ENCODE measurements around the gene HOXA4.

The HOXA4 gene

DNA sequence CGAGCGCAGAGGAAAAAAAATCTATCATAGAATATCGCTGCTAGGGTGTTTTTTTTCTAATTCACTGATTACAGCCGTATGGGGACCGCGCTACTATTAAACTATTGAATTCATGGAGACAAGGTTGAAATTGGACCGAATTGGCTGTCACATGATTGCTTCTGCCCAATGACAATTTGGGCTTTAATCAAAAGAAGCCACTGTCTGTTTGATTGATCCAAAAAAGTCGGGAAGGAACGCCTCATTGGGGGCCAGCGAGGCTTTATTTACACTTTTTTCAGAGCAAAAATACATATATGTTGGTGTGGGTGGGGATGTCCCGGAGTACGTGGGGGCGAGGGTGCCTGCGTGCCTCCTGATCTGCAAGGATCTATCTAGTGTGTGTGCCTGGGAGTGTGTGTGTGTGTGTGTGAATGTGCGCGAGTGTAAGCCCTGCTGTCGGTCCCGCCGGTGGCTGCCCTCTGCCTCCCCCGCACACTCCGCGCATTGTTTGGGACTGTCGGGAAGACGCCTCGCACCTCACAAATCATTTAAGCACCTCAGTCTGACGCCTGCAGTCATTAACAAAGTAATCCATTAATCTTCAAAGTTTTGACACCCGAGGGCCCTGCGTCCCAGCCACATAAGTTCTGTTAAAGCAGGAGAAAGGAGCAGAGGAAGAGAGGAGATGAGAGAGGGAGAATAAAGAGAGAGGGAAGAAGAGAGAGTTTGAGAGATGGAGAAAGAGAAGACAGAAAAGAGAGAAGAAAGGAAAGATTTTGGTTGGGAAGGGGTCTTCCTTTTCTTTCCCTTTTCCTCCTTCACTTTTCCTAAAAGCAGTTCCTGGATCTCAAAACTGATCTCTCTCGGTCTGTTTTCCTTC, 27.7 kb downstream of the HOXA4 start, which contains the start of gene HOXA2:
Gene HOXA2 (minus strand): TSS at position 103 of the 862 bp plus-strand sequence. CDS start 183 bp downstream, outside the sequence.
- no peak for DNase-seq

DNA sequence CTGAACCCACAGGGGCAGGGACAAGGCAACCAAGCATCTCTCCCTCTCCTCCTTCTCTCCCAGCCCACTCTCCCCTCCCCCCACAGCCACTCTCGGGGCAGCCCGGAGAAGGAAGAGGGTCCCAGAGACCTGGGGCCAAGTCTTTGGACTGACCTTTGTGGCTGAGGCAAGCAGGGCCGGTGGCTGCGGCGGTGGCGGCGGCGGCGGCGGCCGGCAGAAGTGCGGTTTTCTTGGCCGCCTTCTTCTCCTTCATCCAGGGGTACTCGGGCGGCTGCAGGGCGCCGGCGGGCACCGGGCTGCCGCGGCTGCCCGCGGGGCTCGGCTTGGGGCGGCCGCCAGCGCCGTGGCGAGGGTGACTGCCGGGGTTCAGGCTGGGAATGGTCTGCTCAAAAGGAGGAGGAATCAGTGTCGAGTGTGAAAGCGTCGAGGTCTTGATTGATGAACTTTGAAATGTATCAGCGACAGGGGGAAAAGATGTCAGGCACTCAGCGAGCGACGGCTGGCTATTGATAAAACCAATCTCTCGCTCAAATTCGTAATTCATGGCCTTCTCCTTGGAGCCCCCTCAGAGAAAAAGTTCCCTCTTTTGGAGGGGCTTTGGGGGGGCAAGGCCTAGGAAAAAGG, 28.5 kb downstream of the HOXA4 start:
- no peak for DNase-seq

DNA sequence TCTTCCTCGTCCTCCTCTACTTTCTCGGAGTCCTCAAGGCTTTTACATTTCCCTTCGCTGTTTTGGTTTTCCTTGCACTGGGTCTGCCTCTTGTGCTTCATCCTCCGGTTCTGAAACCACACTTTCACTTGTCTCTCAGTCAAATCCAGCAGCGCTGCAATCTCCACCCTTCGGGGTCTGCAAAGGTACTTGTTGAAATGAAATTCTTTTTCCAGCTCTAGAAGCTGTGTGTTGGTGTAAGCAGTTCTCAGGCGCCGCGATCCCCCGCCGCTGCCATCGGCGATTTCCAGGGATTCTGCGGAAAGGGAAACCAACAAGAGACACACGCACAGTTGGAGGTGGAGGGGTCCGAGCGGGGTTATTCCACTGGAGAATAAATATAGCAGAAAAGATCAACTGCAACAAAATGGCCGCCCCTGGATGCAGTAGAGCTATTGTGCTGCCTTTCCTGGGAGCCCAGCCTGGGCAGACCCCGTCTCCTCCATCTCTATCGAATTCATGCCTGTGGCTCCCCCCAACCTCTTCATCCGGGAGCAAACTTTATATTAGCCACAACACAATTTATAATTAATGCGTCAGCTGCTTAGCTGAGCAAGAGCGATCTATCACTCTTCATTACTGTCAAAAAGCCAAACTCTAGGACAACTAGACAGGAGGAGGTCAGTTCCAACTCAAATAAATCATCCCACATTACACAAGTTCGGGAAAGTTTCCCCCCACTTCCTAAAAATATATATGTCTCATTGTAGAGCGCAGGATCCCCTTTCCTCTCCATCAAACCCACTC, 29.2 kb downstream of the HOXA4 start:
- DNase-seq = no peak

DNA sequence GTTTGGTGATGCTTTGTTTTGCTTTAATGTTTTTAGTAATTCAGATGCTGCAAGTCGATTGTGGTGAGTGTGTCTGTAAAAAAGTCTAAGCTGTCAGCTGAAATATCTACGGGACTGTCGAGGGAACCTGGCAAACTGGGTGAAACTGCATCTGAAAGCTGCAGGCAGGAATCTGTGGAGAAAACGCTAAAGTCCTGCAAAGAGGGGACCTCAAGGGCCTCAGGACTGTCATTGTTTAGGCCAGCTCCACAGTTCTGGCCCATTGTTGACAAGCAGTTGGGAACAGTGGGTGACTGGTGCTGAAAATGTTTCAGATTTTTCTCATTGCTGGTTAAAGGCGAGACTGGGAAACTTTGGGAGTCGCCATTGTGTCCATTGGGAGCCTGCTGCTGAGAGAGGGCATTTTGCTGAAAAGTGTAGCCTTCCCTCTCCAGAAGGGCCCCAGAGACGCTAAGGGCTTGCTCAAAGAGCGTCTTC, 29.8 kb downstream of the HOXA4 start:
- DNase-seq = no peak

DNA sequence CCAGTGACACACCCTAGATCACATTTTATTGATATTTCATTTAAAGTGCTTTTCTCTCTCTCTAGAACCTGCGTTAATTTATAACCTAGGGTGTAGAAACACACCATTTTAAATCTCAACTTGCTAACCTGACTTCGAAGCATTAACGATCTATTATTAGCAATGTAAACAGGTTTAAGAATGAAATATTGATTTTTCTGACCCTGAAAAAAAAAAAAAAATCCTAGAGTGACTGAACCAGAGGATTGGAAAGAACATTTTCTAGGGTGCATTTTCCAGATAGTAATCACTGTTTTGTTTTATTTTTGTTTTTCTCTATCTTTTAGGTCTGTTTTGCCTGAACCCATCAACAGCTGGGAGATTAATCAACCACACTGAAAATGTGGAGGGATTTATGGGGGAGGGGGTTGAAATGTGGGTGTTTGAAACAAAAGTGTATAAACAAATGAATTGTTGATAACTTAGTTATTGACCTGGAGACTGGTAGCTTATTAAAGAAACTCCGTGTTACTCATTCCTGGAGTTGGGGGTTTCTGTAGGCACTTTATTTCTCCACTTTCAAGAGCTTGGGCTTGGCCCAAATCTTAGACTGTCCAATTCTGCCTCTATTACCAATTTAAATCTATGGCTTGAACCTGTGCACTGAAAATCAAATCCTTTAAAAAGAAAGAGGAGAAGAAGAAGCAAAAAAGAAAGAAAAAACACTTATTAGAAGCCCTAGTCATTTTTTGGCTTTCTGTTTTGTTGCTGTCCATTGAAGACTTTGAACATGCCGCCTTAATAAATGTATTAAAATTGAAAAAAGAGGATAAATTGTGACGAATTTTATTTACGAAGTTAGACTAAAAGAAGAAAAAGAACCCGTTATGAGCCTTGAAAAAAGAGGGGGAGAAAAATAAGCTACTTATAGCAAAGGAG, 30.8 kb downstream of the HOXA4 start:
- no peak for DNase-seq

DNA sequence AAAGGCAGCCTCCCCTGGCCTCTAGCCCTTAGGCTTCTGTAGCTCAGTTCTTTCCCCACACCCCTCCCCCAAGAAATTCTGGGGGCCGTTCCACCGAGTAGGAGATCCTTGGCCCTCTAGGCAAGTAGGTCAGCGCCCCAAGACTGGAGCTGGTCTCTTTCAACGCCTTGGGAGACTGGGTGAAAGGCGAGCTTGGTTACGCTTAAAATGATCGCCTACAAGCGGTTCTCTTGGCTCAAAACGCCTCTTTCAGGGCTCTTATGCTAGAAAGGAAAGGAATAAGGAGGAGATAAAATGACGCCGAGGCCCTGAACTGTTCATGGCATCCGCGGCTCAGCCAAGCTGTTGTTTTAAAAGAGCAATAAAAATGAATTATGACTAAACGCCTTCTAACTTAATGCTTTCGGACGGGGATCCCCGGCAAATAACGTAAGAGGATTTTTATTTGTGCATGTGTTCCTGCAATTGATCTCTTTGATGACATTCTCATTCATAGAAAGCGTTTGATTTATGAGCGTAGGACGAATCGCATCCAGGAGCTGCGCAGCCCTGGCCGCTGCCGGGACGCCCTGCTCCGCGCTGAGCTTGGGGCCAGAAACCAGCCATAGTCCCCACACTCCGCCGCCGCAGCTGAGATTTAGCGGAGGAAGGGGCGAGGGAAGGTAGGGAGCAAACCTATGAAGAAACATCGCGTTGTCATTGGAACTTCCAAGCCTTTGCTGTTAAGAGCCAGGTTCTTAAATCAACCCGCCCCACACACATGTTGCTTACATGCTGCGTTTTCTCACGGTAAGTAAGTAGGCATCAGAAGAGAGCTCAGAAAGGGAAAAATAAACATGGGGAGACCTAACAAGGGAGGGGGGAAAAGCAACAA, 31.7 kb downstream of the HOXA4 start:
- no peak for DNase-seq

DNA sequence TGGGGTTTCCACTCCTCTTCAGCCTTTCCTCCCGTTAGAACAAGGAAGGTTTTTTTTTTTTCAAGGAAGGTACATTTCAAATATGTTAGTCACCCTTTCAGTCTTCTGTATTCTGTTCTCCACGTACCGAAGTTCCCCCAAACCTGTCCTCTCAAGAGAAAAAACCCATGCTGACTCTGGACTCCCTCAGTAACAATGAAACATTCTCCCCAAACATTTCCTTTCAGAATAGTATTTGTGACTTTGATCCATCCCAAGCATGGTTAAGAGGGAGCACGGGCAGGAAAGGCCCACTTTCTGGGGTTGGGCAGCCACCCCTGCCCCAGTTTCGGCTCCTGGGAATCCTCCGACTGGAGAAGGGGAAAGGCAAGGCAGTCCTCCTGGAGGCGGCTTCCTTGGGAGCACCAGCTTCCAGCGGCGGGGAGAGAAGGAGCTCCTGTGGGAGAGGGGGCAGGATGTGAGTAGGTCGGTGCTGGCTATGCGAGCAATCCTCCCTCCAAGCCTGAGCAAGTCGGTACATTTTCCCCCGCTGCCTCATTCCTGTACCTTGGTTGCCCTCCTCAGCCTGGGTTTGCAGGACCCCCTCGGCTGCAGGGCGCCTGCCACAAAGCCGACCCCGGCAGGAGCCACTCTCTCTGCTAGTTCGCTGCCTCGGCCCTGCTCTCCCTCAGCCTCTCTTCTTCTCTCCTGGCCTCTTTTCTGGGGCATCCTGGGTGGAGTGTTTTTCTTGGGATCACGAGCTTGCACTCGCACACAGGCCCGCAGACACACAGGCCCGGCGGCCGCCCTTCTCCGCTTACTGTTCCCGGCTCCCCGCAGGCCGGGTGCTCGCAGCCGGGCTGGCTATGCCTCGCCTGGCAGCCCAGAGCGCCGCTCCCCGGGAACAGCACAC, 32.6 kb downstream of the HOXA4 start:
- DNase-seq = no peak

DNA sequence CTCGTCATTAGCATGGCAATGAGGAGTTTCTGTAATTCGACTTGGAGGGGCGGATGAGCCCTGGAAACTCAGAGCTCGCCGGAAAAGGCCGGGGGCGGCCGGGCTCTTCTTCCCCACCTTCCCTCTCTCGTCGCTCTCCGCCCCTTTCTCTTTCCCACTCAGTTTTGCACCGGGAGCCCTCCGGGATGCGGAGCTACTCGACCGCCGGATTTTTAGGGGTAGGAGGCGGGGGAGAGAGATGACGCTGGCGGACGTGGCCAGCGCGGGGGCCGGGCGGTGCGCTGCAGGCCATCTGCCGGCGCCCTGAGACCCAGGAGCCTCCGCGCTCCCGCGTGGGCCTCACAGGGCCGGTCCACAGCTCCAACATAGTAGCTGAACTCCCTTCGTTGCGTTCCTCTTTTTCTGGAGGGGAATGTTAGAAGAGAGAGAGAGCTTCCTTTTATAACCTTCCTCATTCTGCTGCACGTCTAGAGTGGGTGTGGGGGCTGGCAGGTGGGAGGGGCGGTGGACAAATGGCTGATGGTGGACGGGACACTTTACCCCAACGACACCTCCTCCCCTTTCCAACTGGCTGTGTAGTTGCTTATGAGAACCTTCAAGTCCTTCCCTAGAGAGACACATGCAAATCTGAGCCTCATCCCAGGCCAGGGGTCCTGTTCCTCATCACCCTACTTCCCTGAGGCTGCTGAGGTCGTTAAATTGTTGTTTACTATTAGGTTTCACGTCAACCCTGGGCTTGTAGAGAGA, 33.6 kb downstream of the HOXA4 start:
- no peak for DNase-seq

DNA sequence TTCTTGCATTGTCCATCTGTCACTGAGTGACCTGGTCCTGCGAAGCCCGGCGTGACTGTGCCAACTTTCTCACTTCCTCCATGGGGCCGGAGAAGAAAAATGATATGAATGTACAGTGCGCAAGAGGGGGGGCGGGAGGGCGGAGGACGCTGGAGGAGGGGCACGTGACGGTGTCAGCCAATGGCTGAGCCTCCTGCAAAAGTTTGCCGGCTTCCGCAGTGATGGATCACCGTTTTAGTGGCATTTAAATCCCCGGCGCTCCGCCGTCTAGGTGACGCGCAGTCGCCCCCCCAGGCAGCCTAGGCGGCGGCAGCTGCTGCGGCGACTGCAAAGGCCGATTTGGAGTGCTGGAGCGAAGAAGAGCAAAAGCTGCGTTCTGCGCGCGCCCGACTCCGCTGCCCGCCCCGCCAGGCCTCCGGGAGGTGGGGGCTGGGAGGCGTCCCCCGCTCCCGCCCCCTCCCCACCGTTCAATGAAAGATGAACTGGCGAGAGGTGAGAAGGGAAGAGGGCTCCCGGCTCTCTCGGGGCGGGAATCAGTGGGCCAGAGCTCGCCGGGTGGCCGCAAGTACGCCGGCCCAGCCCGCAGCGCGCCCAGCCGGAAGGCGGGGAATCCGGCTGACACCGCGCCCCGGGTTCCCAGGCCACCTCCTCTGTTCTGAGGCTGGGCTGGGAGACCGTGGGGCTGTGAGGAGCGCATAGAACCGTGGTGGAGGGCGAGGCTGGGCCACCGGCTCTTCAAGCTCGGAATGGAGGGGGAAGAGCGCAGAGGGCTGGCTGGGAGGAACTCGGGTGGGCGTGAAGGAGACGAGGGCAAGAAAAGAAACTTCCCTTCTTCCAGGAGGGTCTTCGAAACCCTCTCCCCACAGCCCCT, 34.4 kb downstream of the HOXA4 start, which contains the start of gene HOXA1:
Gene HOXA1 (minus strand): TSS at position 104 of the 871 bp plus-strand sequence. CDS start 88 bp downstream, at position 16.
- DNase-seq = peak; percentile 79

DNA sequence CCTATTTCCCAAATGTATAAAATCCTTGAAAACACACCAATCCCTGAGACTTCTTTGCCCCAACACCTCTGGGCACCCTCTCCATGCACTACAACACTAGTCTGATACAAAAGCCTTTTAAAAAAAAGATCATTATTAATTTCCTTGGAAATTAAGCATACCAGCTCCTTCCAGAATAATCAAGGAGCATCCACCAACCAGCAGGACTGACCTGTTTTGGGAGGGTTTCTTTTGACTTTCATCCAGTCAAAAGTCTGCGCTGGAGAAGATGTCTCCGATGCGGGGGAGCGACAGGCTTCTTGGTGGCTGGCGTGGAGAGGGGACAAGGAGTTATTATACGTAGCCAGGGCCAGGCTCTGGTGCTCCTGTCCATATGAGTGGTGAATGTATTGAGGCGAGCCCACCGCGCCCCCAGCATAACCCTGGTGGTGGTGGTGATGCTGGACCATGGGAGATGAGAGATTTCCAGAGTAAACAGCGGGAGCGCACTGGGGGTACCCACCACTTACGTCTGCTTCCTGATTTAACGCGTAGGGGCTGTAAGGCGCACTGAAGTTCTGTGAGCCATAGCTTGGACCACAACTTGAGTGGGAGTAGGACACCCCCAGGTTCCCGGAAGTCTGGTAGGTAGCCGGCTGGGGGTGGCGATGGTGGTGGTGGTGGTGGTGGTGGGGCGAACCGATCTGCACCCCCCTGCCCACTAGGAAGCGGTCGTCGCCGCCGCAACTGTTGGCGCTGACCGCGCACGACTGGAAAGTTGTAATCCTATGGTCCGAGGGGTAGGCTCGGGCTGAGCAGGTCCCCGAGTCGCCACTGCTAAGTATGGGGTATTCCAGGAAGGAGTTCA, 35.3 kb downstream of the HOXA4 start:
- no peak for DNase-seq

DNA sequence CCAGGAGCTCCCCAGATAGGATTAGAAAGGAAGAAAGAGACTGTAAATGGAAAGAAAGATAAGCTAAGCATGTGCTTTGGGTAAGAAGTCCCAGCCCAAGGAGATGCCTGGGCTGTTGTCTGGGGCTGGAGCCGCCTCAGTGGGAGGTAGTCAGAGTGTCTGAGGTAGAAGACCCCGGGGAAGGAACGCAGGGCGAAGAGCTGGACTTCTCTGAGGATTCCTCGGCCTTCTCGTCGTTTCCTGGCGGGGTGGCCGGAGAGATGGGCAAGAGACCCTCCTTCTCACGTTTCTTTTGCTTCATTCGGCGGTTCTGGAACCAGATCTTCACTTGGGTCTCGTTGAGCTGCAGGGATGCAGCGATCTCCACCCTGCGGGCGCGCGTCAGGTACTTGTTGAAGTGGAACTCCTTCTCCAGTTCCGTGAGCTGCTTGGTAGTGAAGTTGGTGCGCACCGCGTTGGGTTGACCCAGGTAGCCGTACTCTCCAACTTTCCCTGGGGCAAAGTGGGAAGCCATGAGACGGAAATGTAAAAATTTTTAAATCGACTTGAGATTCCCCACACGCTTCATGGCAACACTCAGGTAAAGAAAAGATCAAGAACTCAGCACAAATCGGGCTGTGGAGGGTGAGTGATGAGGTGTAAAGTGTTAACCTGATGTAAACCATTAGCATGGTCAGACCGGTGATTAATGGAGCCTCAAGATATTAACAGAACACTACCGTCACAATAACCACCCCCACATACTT, 36.1 kb downstream of the HOXA4 start:
- no peak for DNase-seq

DNA sequence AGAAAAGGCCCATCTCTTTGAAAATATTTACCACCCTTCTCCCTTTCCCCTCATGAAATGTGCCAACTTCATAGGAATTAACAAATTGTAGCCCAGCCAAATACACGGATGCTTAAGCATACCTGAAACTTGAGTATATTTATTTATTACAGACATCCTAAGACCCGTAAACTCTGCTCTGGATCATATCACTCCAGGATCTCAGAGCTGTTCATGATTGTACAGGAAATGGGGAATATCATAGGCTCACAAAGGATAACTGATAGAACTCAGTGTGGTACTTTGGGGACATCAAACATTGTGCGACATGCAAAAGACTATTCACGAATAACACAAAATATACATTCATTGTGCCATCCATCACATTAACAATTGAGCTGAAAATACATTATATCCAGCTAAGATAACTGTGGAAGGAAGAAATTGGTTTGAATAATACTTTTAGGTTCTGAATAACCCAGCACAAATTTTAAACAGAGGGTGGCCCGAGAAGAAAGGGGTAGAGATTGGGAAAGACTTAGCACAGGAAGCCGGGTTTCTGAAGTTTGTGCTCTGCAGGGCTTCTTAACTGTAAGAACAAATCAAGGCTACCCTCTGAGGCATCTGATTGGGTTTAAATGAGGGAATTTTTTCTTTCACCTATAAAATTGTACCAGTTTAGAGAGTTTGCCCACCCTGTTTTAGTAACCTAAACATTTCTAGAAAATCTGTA, 37.2 kb downstream of the HOXA4 start:
- no peak for DNase-seq

DNA sequence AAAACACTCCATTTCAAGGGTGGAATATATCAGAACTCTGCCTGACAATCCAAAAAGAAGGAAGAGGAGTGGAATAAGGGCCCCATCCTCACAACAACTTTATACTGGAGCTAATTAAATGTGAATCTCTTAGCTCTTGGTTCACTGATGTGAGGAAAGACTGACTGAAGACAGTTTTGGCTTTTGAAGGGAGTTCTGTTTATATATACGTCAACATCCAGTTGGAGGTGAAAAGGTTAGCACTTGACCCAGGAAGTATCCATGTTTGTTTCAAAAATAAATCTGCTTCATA, 37.8 kb downstream of the HOXA4 start:
- no peak for DNase-seq

DNA sequence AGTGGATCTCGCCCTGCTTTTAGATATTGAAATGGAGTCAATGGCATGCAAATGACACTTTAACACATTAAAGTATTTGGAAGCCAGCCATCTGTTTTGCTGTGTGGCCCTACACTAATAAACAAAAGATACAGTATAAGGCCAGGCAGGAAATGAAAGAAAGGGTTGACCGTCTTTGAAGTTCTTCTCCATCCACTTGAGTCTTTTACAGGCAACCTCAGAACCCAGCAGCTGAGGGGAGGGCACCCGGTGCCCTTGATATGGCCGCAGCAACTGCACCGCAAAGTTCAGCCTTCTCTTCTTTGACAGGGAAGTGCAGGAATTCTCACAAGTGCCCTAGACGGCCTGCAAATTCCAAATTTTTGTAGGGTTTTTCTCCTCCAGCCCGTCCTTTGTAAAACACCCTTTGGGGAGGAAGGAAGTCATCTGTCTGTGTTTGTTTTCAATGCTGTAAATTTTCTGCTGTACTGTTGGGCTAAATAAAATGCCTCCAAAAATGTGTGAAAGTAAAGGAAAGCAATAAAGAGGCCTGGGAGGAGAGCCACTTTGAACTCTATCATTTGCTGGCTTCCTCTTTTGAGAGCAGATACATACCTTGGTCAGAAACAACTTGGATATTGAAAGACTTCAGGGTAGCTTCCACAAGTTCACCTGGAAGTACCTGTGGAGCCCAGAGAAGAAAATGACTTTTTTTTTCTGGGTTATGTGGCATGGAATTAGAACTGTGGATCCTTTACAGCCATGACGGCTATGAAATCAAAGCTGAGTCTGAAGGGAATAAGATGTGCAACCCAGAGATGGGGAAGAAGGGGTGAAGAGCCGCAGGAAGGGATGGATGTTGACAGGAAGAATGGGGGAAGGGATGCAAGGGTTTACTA, 38.4 kb downstream of the HOXA4 start:
- DNase-seq = no peak

DNA sequence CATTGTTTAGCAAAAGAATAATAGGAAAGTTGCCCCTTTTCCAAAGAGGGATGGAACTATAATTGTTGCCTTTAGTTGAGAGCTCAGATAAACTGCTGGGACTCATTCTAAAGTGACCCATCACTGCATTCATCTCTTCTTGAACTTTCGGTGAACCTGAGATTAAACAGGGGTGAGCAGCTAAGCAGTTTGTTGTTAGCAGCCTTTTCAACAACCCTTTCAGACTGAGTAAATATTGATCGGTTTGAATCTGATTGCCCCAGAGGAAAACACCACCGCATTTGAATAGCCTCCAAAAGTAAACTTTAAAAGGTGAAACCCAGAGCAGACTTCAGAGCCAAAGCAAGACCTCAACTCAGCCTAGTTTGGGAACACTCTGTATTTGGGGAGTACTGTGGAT, 39.5 kb downstream of the HOXA4 start:
- DNase-seq = no peak
